ENCODE measurements around the gene ZNF519.

GRCh38 chr18:14089191-14089590 lies 43.0 kb downstream of the ZNF519 start:
- TF ChIP-seq CTCF (IDR thresholded peaks at IDR 0.05; ENCODE audit: low read depth, low read length, poor library complexity, severe bottlenecking), result no peak
- no peak for TF ChIP-seq EZH2phosphoT487 (IDR thresholded peaks at IDR 0.05; ENCODE audit: borderline replicate concordance, low read length)

All from DOHH2 (cell line).